OCI-LY1 (cell line): ENCODE data around the gene TXNDC11.

Experiments
- CTCF ChIP-seq: fragments of 200-600 bp; sonication (generic), shearing (Covaris generic); IDR thresholded peaks from 2 replicates; pipeline ENCODE4 v1.5.1; 2017; ENCODE audit warnings: mild to moderate bottlenecking, antibody characterized with exemption, low read length, moderate library complexity, mixed read lengths
- EZH2 ChIP-seq: fragments of 200-600 bp; sonication (generic), shearing (Covaris generic); IDR thresholded peaks from 2 replicates; pipeline ENCODE4 v1.8.0; 2017; ENCODE audit warnings: borderline replicate concordance, mixed run types, mild to moderate bottlenecking, antibody characterized with exemption, low read length, moderate library complexity, mixed read lengths

- TF ChIP-seq EZH2 (no peak), CTCF (no peak)
Observed at GRCh38 chr16:11759997-11760396, 17.3 kb upstream of the TXNDC11 start.
